ENCODE data around the gene MRTFB.

DNA sequence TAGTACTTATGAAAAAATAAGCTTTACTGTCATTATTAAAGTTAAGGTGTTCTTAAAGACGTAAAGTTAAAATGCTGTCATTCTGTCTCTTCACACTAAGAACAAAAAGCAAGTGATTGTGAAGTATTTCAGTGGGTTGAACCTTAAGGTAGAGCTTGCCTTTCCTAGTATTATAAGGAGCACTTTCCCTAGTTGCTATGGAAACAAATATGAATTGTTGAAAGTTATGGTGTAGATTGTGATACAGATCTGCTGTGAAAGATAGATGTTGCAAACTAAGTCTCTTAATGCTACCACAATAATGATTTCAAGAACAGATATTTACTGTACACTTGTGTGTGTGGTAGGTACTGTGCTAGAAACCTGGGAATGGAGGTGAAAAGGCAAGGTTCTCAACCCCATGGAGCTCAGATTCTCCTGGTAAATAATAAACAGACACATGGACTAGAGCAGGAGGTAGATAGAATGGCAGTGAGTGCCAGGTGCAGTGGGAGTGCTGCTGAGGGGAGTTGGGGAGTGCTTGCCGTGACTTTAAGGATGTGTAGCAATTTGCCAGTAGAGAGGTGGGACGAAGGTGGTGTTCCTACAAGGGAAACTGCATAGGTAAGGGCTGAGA, 34.7 kb downstream of the MRTFB start:
- TF ChIP-seq EP300 (IDR thresholded peaks at IDR 0.05) (no peak), POLR2A (IDR thresholded peaks at IDR 0.05) (no peak), CTCF (IDR thresholded peaks at IDR 0.05) (no peak), POLR2AphosphoS5 (IDR thresholded peaks at IDR 0.05) (no peak)

Measured in suprapubic skin (tissue), 4 donors.